Pancreas (tissue), 10 donors: ENCODE results near the gene STPG1. TPM values are rescaled to one million over a fixed set of nuclear protein-coding genes. Genes with fewer than 3 reads are reported as not detected.

Source experiments
- ATAC-seq, 4 donors: fragments of 200-7000 bp; cut with Tn5 transposase; one replicate each; pipeline versions ENCODE4 v1.8.0 to v1.9.1; 2020; ENCODE audit warnings: mild to moderate bottlenecking in 4 of 4, moderate library complexity in 4 of 4
- DNase-seq, 6 donors: peaks; one replicate each; pipeline ENCODE4 v3.0.0-alpha.2; 2020
- FAIRE-seq: peaks from 2 replicates; lab custom pipeline; 2012; peaks lifted over from hg19 to GRCh38; lab: Jason Lieb, UNC
- H3K27ac ChIP-seq, 4 donors: fragments of 200-600 bp; sonication (generic); 1 replicate in 3 of 4; 2 replicates in 1 of 4; pipeline versions ENCODE4 v1.5.0 to v1.8.0; 2020
- H3K27me3 ChIP-seq, 4 donors: fragments of 200-600 bp; one replicate each; pipeline ENCODE4 v1.8.0; 2021
- H3K36me3 ChIP-seq, 3 donors: fragments of 200-600 bp; sonication (generic) in 1 of 3; one replicate each; pipeline versions ENCODE4 v1.5.0 to v1.8.0; 2020 to 2021
- H3K4me1 ChIP-seq, 3 donors: fragments of 200-600 bp; one replicate each; pipeline ENCODE4 v1.8.0; 2021
- H3K4me3 ChIP-seq, 4 donors: fragments of 200-600 bp; sonication (generic) in 2 of 4; one replicate each; pipeline versions ENCODE4 v1.5.0 to v1.8.0; 2020 to 2021
- H3K9me3 ChIP-seq, 4 donors: fragments of 200-600 bp; one replicate each; pipeline ENCODE4 v1.8.0; 2021
- WGBS, 2 donors: extraction: QIAGEN DNeasy Blood & Tissue Kit; methylation state at CpG; one replicate each; pipeline ENCODE4 v1.1.7; 2013; 5-methylcytosine and 5-hydroxymethylcytosine counted together
- intact Hi-C, 3 donors: fragments of 100-400 bp; cut with DNase I; formaldehyde crosslinking; loops; one replicate each; pipeline versions ENCODE4 v1.11.1 to v1.14.2; 2022
- polyA plus RNA-seq, 2 donors: library from polyadenylated mRNA; stranded (reverse); fragments of 200-250 nt; gene quantifications; one replicate each; pipeline ENCODE4 v1.2.3, GENCODE V29; 2013
- total RNA-seq, 6 donors: library from RNA; stranded (reverse); fragmentation: NEBNext Ultra II Directional in 4 of 6; extraction: Animal tissue kit (Norgen Biotek cat#: 25700) in 4 of 6; gene quantifications; one replicate each; pipeline versions ENCODE4 v1.2.1 to v1.2.4, GENCODE V29; 2021 to 2023
- TF ChIP-seq, protein P1 (sequence below), 4 donors: fragments of 200-600 bp; sonication (generic) in 3 of 4; IDR thresholded peaks; one replicate each; pipeline versions ENCODE4 v1.5.0 to v1.8.0; 2021; ENCODE audit warnings: antibody characterized with exemption in 4 of 4
- donor health status: healthy with polysubstance abuse.
- donor health status: DM: no; HTN: no; CAD: no; lungs with moderate emphysema.
- donor health status: DM: no; HTN: no; CAD: no.
- donor health status: control.
- donor health status: control.
- donor health status: Bipolar disorder and iron deficiency.
- donor health status: DM: yes; HTN: yes; CAD: no.
- donor health status: DM: no; HTN: no; CAD: no.
- donor health status: DM: no; HTN: no; CAD: no.
- donor health status: DM: yes; HTN: yes; CAD: no.

Gene STPG1
- total and polyA plus RNA-seq, 8 donors = 2.7 to 6.3 (median 3.5) TPM

DNA sequence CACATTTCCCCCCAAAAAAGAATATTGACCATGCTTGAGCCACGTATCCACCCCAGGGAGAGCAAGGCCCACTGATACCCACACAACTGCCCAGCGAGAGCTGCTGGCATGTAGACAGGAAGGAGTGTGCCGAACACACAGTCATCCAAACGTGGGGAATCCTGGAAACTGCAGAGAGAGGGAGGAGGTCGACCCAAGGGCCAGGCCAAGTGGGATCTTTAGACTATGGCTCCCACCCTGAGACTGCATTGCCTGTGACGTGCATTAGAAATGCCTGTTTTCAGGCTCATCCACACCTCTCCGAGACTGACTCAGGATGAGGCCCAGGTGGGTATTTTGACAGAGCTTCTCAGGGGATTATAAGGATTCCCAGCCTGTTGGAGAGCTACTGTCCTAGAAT is 27.9 kb upstream of the STPG1 start:
- intact Hi-C loops = no loop called here
- 89 to 93% methylated on average over 7 of the region's 7 CpGs for WGBS, 2 donors
- Histone ChIP-seq H3K4me1 (peaks cover 0 to 4% (median 0%) of the 10 kb centered on the region in 3 donors), H3K36me3 (peaks cover 0 to 4% (median 0%) of the 10 kb centered on the region in 3 donors), H3K9me3 (no peaks in the 10 kb centered on the region), H3K4me3 (no peak overlapping the region), H3K27ac (no peak overlapping the region), H3K27me3 (no peaks in the 10 kb centered on the region)
- TF ChIP-seq, protein P1, sequence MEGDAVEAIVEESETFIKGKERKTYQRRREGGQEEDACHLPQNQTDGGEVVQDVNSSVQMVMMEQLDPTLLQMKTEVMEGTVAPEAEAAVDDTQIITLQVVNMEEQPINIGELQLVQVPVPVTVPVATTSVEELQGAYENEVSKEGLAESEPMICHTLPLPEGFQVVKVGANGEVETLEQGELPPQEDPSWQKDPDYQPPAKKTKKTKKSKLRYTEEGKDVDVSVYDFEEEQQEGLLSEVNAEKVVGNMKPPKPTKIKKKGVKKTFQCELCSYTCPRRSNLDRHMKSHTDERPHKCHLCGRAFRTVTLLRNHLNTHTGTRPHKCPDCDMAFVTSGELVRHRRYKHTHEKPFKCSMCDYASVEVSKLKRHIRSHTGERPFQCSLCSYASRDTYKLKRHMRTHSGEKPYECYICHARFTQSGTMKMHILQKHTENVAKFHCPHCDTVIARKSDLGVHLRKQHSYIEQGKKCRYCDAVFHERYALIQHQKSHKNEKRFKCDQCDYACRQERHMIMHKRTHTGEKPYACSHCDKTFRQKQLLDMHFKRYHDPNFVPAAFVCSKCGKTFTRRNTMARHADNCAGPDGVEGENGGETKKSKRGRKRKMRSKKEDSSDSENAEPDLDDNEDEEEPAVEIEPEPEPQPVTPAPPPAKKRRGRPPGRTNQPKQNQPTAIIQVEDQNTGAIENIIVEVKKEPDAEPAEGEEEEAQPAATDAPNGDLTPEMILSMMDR (IDR thresholded peaks at IDR 0.05) = no peak
- FAIRE-seq = no peak
- ATAC-seq = no peak
- DNase-seq = no peak

DNA sequence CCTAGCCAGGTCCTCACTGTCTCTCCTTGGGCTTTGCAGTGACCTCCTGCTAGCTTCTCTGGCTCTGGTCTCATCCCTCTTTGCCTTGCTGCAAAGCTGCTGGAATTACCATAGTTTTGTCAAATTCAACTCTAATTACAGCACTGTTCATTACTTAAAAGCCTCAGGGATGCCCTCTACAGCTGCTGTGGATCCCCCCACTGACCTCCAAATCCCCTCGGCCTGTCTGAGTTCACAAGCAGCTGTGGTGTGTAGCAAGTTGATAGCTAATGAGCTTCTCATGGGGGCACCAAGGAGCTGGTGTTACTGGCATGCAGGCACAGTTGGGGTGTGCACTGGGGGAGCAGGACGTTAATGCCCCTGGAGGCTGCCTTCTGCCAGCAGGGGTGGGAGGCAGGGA is 26.9 kb upstream of the STPG1 start:
- TF ChIP-seq, protein P1 (IDR thresholded peaks at IDR 0.05) = no peak
- FAIRE-seq = no peak

DNA sequence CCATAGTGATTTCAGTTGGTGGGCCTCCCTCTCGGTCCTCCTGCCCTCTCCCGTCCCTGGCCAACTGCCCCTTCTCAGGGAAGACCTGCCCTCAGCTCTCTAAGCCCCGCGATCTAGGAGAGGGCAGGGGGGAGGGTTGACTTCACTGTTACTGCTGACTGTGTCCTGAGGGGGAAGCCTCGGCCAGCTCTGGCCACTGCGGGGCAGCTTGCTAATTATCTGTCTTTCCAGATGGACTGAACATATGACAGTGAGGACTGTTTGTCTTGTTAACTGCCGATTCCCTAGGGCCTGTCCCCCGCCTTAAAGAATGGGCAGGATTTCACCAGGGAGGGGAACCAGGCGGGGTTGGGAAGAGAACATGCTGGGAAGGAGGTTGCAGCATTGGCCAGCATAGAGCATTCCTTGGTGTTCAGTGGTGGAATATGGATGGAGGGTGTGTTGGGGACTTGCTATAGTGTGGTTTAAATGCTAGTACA is 24.9 kb upstream of the STPG1 start:
- TF ChIP-seq, protein P1 (IDR thresholded peaks at IDR 0.05) = no peak
- Histone ChIP-seq H3K36me3 (peaks cover 0 to 4% (median 0%) of the 10 kb centered on the region in 3 donors), H3K4me1 (peaks cover 0 to 3% (median 0%) of the 10 kb centered on the region in 3 donors), H3K27me3 (no peaks in the 10 kb centered on the region), H3K9me3 (no peaks in the 10 kb centered on the region), H3K4me3 (no peak overlapping the region), H3K27ac (no peak overlapping the region)
- 80 to 87% methylated on average over 9 of the region's 9 CpGs for WGBS, 2 donors
- ATAC-seq (peak in 2 of 4 donors; percentile 22 to 44), DNase-seq (no peak), FAIRE-seq (no peak)
- intact Hi-C loops = no loop called here

More for the DNA sequence above, 26.9 kb upstream of the STPG1 start:
- Histone ChIP-seq H3K4me1 (peaks cover 0 to 4% (median 0%) of the 10 kb centered on the region in 3 donors), H3K27me3 (no peaks in the 10 kb centered on the region), H3K36me3 (peaks cover 0 to 4% (median 0%) of the 10 kb centered on the region in 3 donors), H3K9me3 (no peaks in the 10 kb centered on the region), H3K27ac (no peak overlapping the region), H3K4me3 (no peak overlapping the region)
- no peak for ATAC-seq
- 93% methylated on average over 2 of the region's 2 CpGs for WGBS, 2 donors
- DNase-seq = no peak
- intact Hi-C loops = no loop called here

DNA sequence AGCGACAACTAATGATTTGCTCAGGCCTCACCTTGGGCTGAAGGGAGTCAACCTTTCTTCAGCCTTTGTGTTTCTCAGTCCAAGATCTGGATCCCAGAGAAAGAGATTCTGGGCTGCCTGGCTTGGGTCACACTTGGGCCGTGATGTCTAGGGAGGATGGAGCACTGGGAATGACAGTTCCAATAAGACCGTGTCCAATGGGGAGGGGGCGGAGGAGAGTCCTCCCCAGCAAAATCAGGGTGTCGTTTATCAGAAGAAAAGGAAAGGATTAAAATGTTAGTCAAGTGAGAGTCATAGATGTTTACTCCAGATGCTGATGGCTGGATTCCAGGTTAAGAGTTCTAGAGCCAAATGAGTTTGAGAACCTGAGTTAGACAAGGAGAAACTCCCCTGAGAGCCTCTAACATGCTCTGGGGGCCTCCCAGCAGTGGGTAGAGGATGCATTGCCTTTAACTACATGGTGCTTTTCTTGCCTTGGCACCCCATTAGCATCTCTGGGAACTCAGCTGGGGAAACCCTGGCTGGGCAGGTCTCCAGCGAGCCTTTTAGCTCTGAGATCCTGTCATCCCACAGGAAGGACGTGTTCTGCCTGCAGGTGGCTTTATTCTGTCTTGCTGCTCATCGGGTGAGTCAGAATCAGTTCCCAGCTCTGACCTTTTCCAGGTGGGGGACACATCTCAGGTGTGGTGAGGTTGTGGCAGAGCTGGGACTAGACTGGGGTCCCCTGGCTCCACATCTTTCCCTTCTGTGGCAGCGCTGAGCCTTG is 24.2 kb upstream of the STPG1 start:
- peak in 1 of 4 donors; percentile 22 for ATAC-seq
- no peak for FAIRE-seq
- no peak overlapping the region for H3K4me3 ChIP-seq
- H3K4me1 ChIP-seq = no peaks in the 10 kb centered on the region
- DNase-seq = no peak
- peaks cover 0 to 4% (median 0%) of the 10 kb centered on the region in 3 donors for H3K36me3 ChIP-seq
- 73 to 77% methylated on average over 9 of the region's 9 CpGs for WGBS, 2 donors
- TF ChIP-seq, protein P1 (IDR thresholded peaks at IDR 0.05) = no peak
- no peak overlapping the region for H3K27ac ChIP-seq
- no peaks in the 10 kb centered on the region for H3K9me3 ChIP-seq
- intact Hi-C loops = no loop called here
- no peaks in the 10 kb centered on the region for H3K27me3 ChIP-seq
